Thyroid gland (tissue), 4 donors: Measurements from ENCODE around the gene MPPED1. TPM values are rescaled to one million over a fixed set of nuclear protein-coding genes. Genes with fewer than 3 reads are reported as not detected.

Experiments used
- DNase-seq, 2 donors: peaks; one replicate each; pipeline ENCODE4 v3.0.0-alpha.2; 2019
- H3K27ac ChIP-seq, 3 donors: fragments of 200-600 bp; sonication (generic); 1 replicate in 2 of 3; 2 replicates in 1 of 3; pipeline ENCODE4 v1.5.1; 2016 to 2019; ENCODE audit warnings: mild to moderate bottlenecking in 1 of 3, moderate library complexity in 1 of 3
- H3K27me3 ChIP-seq: fragments of 200-600 bp; sonication (generic); one replicate; pipeline ENCODE4 v1.5.1; 2019
- H3K36me3 ChIP-seq, 2 donors: fragments of 200-600 bp; sonication (generic); one replicate each; pipeline ENCODE4 v1.5.1; 2016 to 2019
- H3K4me1 ChIP-seq, 2 donors: fragments of 200-600 bp; sonication (generic); one replicate each; pipeline ENCODE4 v1.5.1; 2017 to 2019
- H3K4me3 ChIP-seq, 3 donors: fragments of 200-600 bp; sonication (generic); replicated peaks in 1 of 3; 1 replicate in 2 of 3; 2 replicates in 1 of 3; pipeline ENCODE4 v1.5.1; 2016; ENCODE audit warnings: mild to moderate bottlenecking in 1 of 3
- H3K9me3 ChIP-seq: fragments of 200-600 bp; sonication (generic); one replicate; pipeline ENCODE4 v1.5.1; 2017
- CTCF ChIP-seq, 6 experiments: fragments of 200-600 bp in 3 of 6; fragments of 450-650 bp in 3 of 6; sonication (generic) in 3 of 6; IDR thresholded peaks; one replicate each; pipeline ENCODE4 v1.5.1; 2016 to 2019; ENCODE audit warnings: antibody characterized with exemption in 6 of 6, mild to moderate bottlenecking in 2 of 6, inconsistent platforms in 1 of 6, moderate library complexity in 1 of 6
- POLR2A ChIP-seq, 2 donors: fragments of 450-650 bp; IDR thresholded peaks; one replicate each; pipeline ENCODE4 v1.6.1; 2017; ENCODE audit warnings: antibody characterized with exemption in 2 of 2, mild to moderate bottlenecking in 2 of 2, moderate library complexity in 1 of 2
- WGBS, 2 donors: methylation state at CpG; one replicate each; pipeline ENCODE4 v1.1.5; 2017; 5-methylcytosine and 5-hydroxymethylcytosine counted together
- intact Hi-C: fragments of 100-400 bp; cut with DNase I; formaldehyde crosslinking; loops from one replicate; pipeline ENCODE4 v1.15.1; 2023
- total RNA-seq, 4 donors: library from RNA; depleted of rRNA; stranded (reverse); fragments of >200 nt; gene quantifications; one replicate each; pipeline ENCODE4 v1.2.3, GENCODE V29; 2016

The MPPED1 gene
- total RNA-seq, 4 donors from 2014 or later, result not detected

GRCh38 chr22:43428005-43428485, 16.2 kb downstream of the MPPED1 start:
- intact Hi-C loops, result no loop called here
- TF ChIP-seq POLR2A (IDR thresholded peaks at IDR 0.05), result no peak
- no peak for TF ChIP-seq CTCF (IDR thresholded peaks at IDR 0.05)
- no peak overlapping the region for H3K4me3 ChIP-seq
- H3K27me3 ChIP-seq, result no peaks in the 10 kb centered on the region
- H3K4me1 ChIP-seq, result no peaks in the 10 kb centered on the region
- no peak overlapping the region for H3K27ac ChIP-seq
- no peaks in the 10 kb centered on the region for H3K36me3 ChIP-seq
- H3K9me3 ChIP-seq, result no peaks in the 10 kb centered on the region
- no peak for DNase-seq
- 56 to 67% methylated on average over 3 to 7 of the region's 10 CpGs for WGBS, 2 donors

- H3K36me3 ChIP-seq, result no peaks in the 10 kb centered on the region
- H3K4me3 ChIP-seq, result no peak overlapping the region
- no peaks in the 10 kb centered on the region for H3K9me3 ChIP-seq
- no peak overlapping the region for H3K27ac ChIP-seq
- TF ChIP-seq POLR2A (IDR thresholded peaks at IDR 0.05), result no peak
- no peak for TF ChIP-seq CTCF (IDR thresholded peaks at IDR 0.05)
- no peak for DNase-seq
- H3K4me1 ChIP-seq, result no peaks in the 10 kb centered on the region
- no peaks in the 10 kb centered on the region for H3K27me3 ChIP-seq
- intact Hi-C loops, result no loop called here
- 77 to 94% methylated on average over 5 to 9 of the region's 9 CpGs for WGBS, 2 donors
Measured at GRCh38 chr22:43428521-43428920, 16.7 kb downstream of the MPPED1 start.

GRCh38 chr22:43429426-43429825, 17.6 kb downstream of the MPPED1 start:
- intact Hi-C loops, result no loop called here
- no peaks in the 10 kb centered on the region for H3K27me3 ChIP-seq

GRCh38 chr22:43431808-43432554, 20.2 kb downstream of the MPPED1 start:
- Histone ChIP-seq H3K36me3 (no peaks in the 10 kb centered on the region), H3K4me1 (no peaks in the 10 kb centered on the region), H3K4me3 (no peak overlapping the region), H3K27me3 (no peaks in the 10 kb centered on the region), H3K9me3 (no peaks in the 10 kb centered on the region), H3K27ac (no peak overlapping the region)
- WGBS, 2 donors, result 28% methylated on average over 8 of the region's 8 CpGs
- DNase-seq, result no peak
- TF ChIP-seq CTCF (IDR thresholded peaks at IDR 0.05), result no peak
- TF ChIP-seq POLR2A (IDR thresholded peaks at IDR 0.05), result no peak
- intact Hi-C loops, result no loop called here

More at GRCh38 chr22:43429426-43429825, 17.6 kb downstream of the MPPED1 start:
- H3K27ac ChIP-seq, result no peak overlapping the region
- H3K4me1 ChIP-seq, result no peaks in the 10 kb centered on the region
- H3K36me3 ChIP-seq, result no peaks in the 10 kb centered on the region
- H3K4me3 ChIP-seq, result no peak overlapping the region
- WGBS, 2 donors, result 91% methylated on average over 5 of the region's 5 CpGs
- TF ChIP-seq POLR2A (IDR thresholded peaks at IDR 0.05) (no peak), CTCF (IDR thresholded peaks at IDR 0.05) (no peak)
- no peak for DNase-seq
- no peaks in the 10 kb centered on the region for H3K9me3 ChIP-seq

- H3K36me3 ChIP-seq, result no peaks in the 10 kb centered on the region
- intact Hi-C loops, result no loop called here
- DNase-seq, result no peak
- no peaks in the 10 kb centered on the region for H3K4me1 ChIP-seq
- H3K9me3 ChIP-seq, result no peaks in the 10 kb centered on the region
- TF ChIP-seq POLR2A (IDR thresholded peaks at IDR 0.05) (no peak), CTCF (IDR thresholded peaks at IDR 0.05) (no peak)
- no peak overlapping the region for H3K27ac ChIP-seq
- H3K27me3 ChIP-seq, result no peaks in the 10 kb centered on the region
- no peak overlapping the region for H3K4me3 ChIP-seq
- 79 to 82% methylated on average over 5 of the region's 5 CpGs for WGBS, 2 donors
Measured at GRCh38 chr22:43432883-43433415, 21.1 kb downstream of the MPPED1 start.
